Measurements from ENCODE around the gene CCDC34. TPM values are rescaled to one million over a fixed set of nuclear protein-coding genes. Genes with fewer than 3 reads are reported as not detected.

Gene CCDC34
- total and polyA plus RNA-seq, 5 donors from 2014 or later = 1.3 to 3.1 (median 2.0) TPM

GRCh38 chr11:27291954-27292636 is 70.9 kb downstream of the CCDC34 start:
- ATAC-seq (ENCODE audit: low read depth in 2 of 2) (no peak), DNase-seq (no peak)
- Mint-ChIP-seq H3K27ac (no peak overlapping the region), H3K4me3 (no peak overlapping the region), H3K9me3 (peaks cover 0 to 27% (median 5%) of the 10 kb centered on the region in 7 donors), H3K4me1 (no peaks in the 10 kb centered on the region), H3K36me3 (no peaks in the 10 kb centered on the region), H3K27me3 (peaks cover 6% of the 10 kb centered on the region)
- H3K27ac ChIP-seq (ENCODE audit: insufficient read depth, low read length, poor library complexity, severe bottlenecking) = no peak overlapping the region
- H3K4me1 ChIP-seq (ENCODE audit: control insufficient read depth, insufficient read depth, low read length, poor library complexity, severe bottlenecking) = no peaks in the 10 kb centered on the region
- no peak overlapping the region for H3K4me3 ChIP-seq (ENCODE audit: low read depth, low read length)
- H3K36me3 ChIP-seq (ENCODE audit: control insufficient read depth, insufficient read depth, low read length) = no peaks in the 10 kb centered on the region
- H3K27me3 ChIP-seq (ENCODE audit: control insufficient read depth, insufficient read depth, low read length) = peaks cover 2% of the 10 kb centered on the region
- peaks cover 9 to 15% of the 10 kb centered on the region in 2 experiments for H3K9me3 ChIP-seq (ENCODE audit: control insufficient read depth in 2 of 2, low read length in 2 of 2)

GRCh38 chr11:27291302-27291889 is 71.6 kb downstream of the CCDC34 start:
- ATAC-seq (ENCODE audit: low read depth in 2 of 2) (no peak), DNase-seq (peak in 2 of 3 donors; percentile 3 to 16)
- Histone ChIP-seq H3K36me3 (ENCODE audit: control insufficient read depth, insufficient read depth, low read length) (no peaks in the 10 kb centered on the region), H3K4me1 (ENCODE audit: control insufficient read depth, insufficient read depth, low read length, poor library complexity, severe bottlenecking) (no peaks in the 10 kb centered on the region), H3K27ac (ENCODE audit: insufficient read depth, low read length, poor library complexity, severe bottlenecking) (no peak overlapping the region), H3K4me3 (ENCODE audit: low read depth, low read length) (no peak overlapping the region), H3K9me3 (ENCODE audit: control insufficient read depth in 2 of 2, low read length in 2 of 2) (peaks cover 9 to 15% of the 10 kb centered on the region in 2 experiments), H3K27me3 (ENCODE audit: control insufficient read depth, insufficient read depth, low read length) (peaks cover 2% of the 10 kb centered on the region)
- Mint-ChIP-seq H3K27ac (no peak overlapping the region), H3K4me1 (no peaks in the 10 kb centered on the region), H3K36me3 (no peaks in the 10 kb centered on the region), H3K27me3 (peaks cover 6% of the 10 kb centered on the region), H3K9me3 (peaks cover 0 to 27% (median 5%) of the 10 kb centered on the region in 7 donors), H3K4me3 (no peak overlapping the region)

- H3K4me3 ChIP-seq (ENCODE audit: low read depth, low read length) = no peak overlapping the region
- peaks cover 6% of the 10 kb centered on the region for H3K27me3 Mint-ChIP-seq
- ATAC-seq (ENCODE audit: low read depth in 2 of 2) (no peak), DNase-seq (no peak)
- no peaks in the 10 kb centered on the region for H3K4me1 ChIP-seq (ENCODE audit: control insufficient read depth, insufficient read depth, low read length, poor library complexity, severe bottlenecking)
- H3K9me3 ChIP-seq (ENCODE audit: control insufficient read depth in 2 of 2, low read length in 2 of 2) = peaks cover 9 to 15% of the 10 kb centered on the region in 2 experiments
- H3K27ac Mint-ChIP-seq = no peak overlapping the region
- H3K4me3 Mint-ChIP-seq = no peak overlapping the region
- H3K36me3 ChIP-seq (ENCODE audit: control insufficient read depth, insufficient read depth, low read length) = no peaks in the 10 kb centered on the region
- no peak overlapping the region for H3K27ac ChIP-seq (ENCODE audit: insufficient read depth, low read length, poor library complexity, severe bottlenecking)
- peaks cover 0 to 27% (median 5%) of the 10 kb centered on the region in 7 donors for H3K9me3 Mint-ChIP-seq
- H3K4me1 Mint-ChIP-seq = no peaks in the 10 kb centered on the region
- H3K27me3 ChIP-seq (ENCODE audit: control insufficient read depth, insufficient read depth, low read length) = peaks cover 2% of the 10 kb centered on the region
- no peaks in the 10 kb centered on the region for H3K36me3 Mint-ChIP-seq
These were observed 72.6 kb downstream of the CCDC34 start for GRCh38 chr11:27290261-27291050.

Other genes starting within 250 kb of the CCDC34 start
- gene LGR4, start 109.6 kb upstream of the CCDC34 start, total RNA-seq = 2.7 TPM
- gene LGR4, start 109.6 kb upstream of the CCDC34 start, polyA plus RNA-seq = under 1 TPM in 3 of 4 donors, not detected in 1; 0.27 to 0.60 (median 0.30) TPM
- 20.3 TPM for gene LIN7C, start 143.6 kb upstream of the CCDC34 start, total RNA-seq
- 10 to 100 TPM; 10.3 to 15.6 (median 12.1) TPM for gene LIN7C, start 143.6 kb upstream of the CCDC34 start, polyA plus RNA-seq

Measured in CD4-positive, CD25-positive, alpha-beta regulatory T cell (primary cell).